H9 (cell line): ENCODE results near the gene AFAP1. TPM values are rescaled to one million over a fixed set of nuclear protein-coding genes. Genes with fewer than 3 reads are reported as not detected.
A peak's percentile ranks its signal among the peaks of the same experiment; 100 is the strongest.

Source experiments
- DNase-seq: peaks from one replicate; pipeline ENCODE4 v3.0.0-alpha.2; 2017
- H2AFZ ChIP-seq: one replicate; pipeline ENCODE4 v1.6.1; 2013; ENCODE audit warnings: mild to moderate bottlenecking, low read length, control low read depth, moderate library complexity
- H2AK5ac ChIP-seq: 2 replicates; pipeline ENCODE4 v1.6.1; 2013; ENCODE audit warnings: low read length, control low read depth, mixed read lengths; ENCODE audit not compliant: insufficient read length
- H2BK120ac ChIP-seq: one replicate; pipeline ENCODE4 v1.6.1; 2013; ENCODE audit warnings: low read depth, mild to moderate bottlenecking, low read length, control low read depth, inconsistent platforms; ENCODE audit not compliant: poor library complexity, severe bottlenecking
- H2BK12ac ChIP-seq: 2 replicates; pipeline ENCODE4 v1.6.1; 2013; ENCODE audit warnings: low read length, control low read depth, mixed read lengths, low read depth; ENCODE audit not compliant: insufficient read length
- H2BK15ac ChIP-seq: 2 replicates; pipeline ENCODE4 v1.6.1; 2013; ENCODE audit warnings: low read depth, low read length, control low read depth
- H2BK20ac ChIP-seq: one replicate; pipeline ENCODE4 v1.6.1; 2013; ENCODE audit warnings: low read depth, mild to moderate bottlenecking, low read length, control low read depth, inconsistent platforms; ENCODE audit not compliant: poor library complexity, severe bottlenecking
- H2BK5ac ChIP-seq: 2 replicates; pipeline ENCODE4 v1.6.1; 2013; ENCODE audit warnings: low read length, control low read depth, mixed read lengths; ENCODE audit not compliant: insufficient read length
- H3K14ac ChIP-seq: 2 replicates; pipeline ENCODE4 v1.6.1; 2013; ENCODE audit warnings: low read length, control low read depth; ENCODE audit not compliant: insufficient read depth
- H3K18ac ChIP-seq: 2 replicates; pipeline ENCODE4 v1.6.1; 2013; ENCODE audit warnings: low read depth, mild to moderate bottlenecking, mixed read lengths, low read length, control low read depth; ENCODE audit not compliant: insufficient read length
- H3K23ac ChIP-seq: 2 replicates; pipeline ENCODE4 v1.6.1; 2013; ENCODE audit warnings: low read length, control low read depth, mixed read lengths, low read depth; ENCODE audit not compliant: insufficient read length
- H3K23me2 ChIP-seq: 2 replicates; pipeline ENCODE4 v1.6.1; 2013; ENCODE audit warnings: low read depth, mild to moderate bottlenecking, mixed read lengths, low read length, control low read depth; ENCODE audit not compliant: insufficient read length, poor library complexity, severe bottlenecking
- H3K27ac ChIP-seq: 2 replicates; pipeline ENCODE4 v1.5.1; 2013; ENCODE audit warnings: low read length, control low read depth, mixed read lengths, low read depth; ENCODE audit not compliant: insufficient read length
- H3K27me3 ChIP-seq: 2 replicates; pipeline ENCODE4 v1.6.1; 2013; ENCODE audit warnings: low read length, control low read depth, inconsistent platforms; ENCODE audit not compliant: insufficient read depth
- H3K4ac ChIP-seq: 2 replicates; pipeline ENCODE4 v1.6.1; 2013; ENCODE audit warnings: low read depth, mild to moderate bottlenecking, control low read depth, inconsistent platforms, low read length, moderate library complexity
- H3K4me1 ChIP-seq: 2 replicates; pipeline ENCODE4 v1.6.1; 2013; ENCODE audit warnings: low read length, control low read depth, inconsistent platforms; ENCODE audit not compliant: insufficient read depth
- H3K4me2 ChIP-seq: 2 replicates; pipeline ENCODE4 v1.6.1; 2013; ENCODE audit warnings: low read length, control low read depth, mixed read lengths; ENCODE audit not compliant: insufficient read length, insufficient read depth
- H3K56ac ChIP-seq: 2 replicates; pipeline ENCODE4 v1.6.1; 2013; ENCODE audit warnings: low read depth, mild to moderate bottlenecking, mixed read lengths, low read length, control low read depth; ENCODE audit not compliant: insufficient read length
- H3K79me1 ChIP-seq: 2 replicates; pipeline ENCODE4 v1.6.1; 2013; ENCODE audit warnings: low read depth, mild to moderate bottlenecking, moderate library complexity, low read length, control low read depth, inconsistent platforms; ENCODE audit not compliant: insufficient read depth, poor library complexity, severe bottlenecking
- H3K79me2 ChIP-seq: 2 replicates; pipeline ENCODE4 v1.6.1; 2013; ENCODE audit warnings: low read length, control low read depth, inconsistent platforms; ENCODE audit not compliant: insufficient read depth
- H3K9ac ChIP-seq: 2 replicates; pipeline ENCODE4 v1.6.1; 2013; ENCODE audit warnings: low read length, control low read depth, mixed read lengths; ENCODE audit not compliant: insufficient read length; ENCODE audit errors: extremely low read depth
- H3K9me3 ChIP-seq: one replicate; pipeline ENCODE4 v1.6.1; 2013; ENCODE audit warnings: low read depth, low read length, inconsistent platforms; ENCODE audit not compliant: control insufficient read depth
- H3T11ph ChIP-seq: one replicate; pipeline ENCODE4 v1.6.1; 2013; ENCODE audit warnings: mild to moderate bottlenecking, low read length, control low read depth, inconsistent platforms
- H4K20me1 ChIP-seq: one replicate; pipeline ENCODE4 v1.6.1; 2013; ENCODE audit not compliant: control insufficient read depth, insufficient read length, insufficient read depth
- H4K5ac ChIP-seq: 2 replicates; pipeline ENCODE4 v1.6.1; 2013; ENCODE audit warnings: low read depth, mild to moderate bottlenecking, mixed read lengths, low read length, control low read depth; ENCODE audit not compliant: insufficient read length
- H4K8ac ChIP-seq: replicated peaks from 2 replicates; pipeline ENCODE4 v1.6.1; 2013; ENCODE audit warnings: low read length, control low read depth, mixed read lengths, low read depth; ENCODE audit not compliant: insufficient read length
- H4K91ac ChIP-seq: 2 replicates; pipeline ENCODE4 v1.6.1; 2013; ENCODE audit warnings: low read depth, mild to moderate bottlenecking, moderate library complexity, mixed read lengths, low read length, control low read depth; ENCODE audit not compliant: insufficient read length
- H3K27ac Mint-ChIP-seq, 3 experiments: 2 replicates in 2 of 3; 3 replicates in 1 of 3; pipeline ENCODE4 v1.8.0; 2020 to 2021; ENCODE audit warnings: mixed read lengths in 3 of 3, mild to moderate bottlenecking in 1 of 3, moderate library complexity in 1 of 3
- H3K27me3 Mint-ChIP-seq: 2 replicates; pipeline ENCODE4 v1.8.0; 2021; ENCODE audit warnings: low read depth, mild to moderate bottlenecking, moderate library complexity, mixed read lengths
- H3K36me3 Mint-ChIP-seq, 3 experiments: 2 replicates in 2 of 3; 3 replicates in 1 of 3; pipeline ENCODE4 v1.8.0; 2020 to 2021; ENCODE audit warnings: low read depth in 3 of 3, mixed read lengths in 3 of 3; ENCODE audit not compliant: insufficient read depth in 1 of 3
- H3K4me1 Mint-ChIP-seq, 2 experiments: 2 replicates each; pipeline ENCODE4 v1.8.0; 2020; ENCODE audit warnings: mixed read lengths in 2 of 2
- H3K4me3 Mint-ChIP-seq, 2 experiments: 2 replicates in 1 of 2; 3 replicates in 1 of 2; pipeline ENCODE4 v1.8.0; 2020 to 2021; ENCODE audit warnings: mild to moderate bottlenecking in 2 of 2, mixed read lengths in 2 of 2, moderate library complexity in 1 of 2
- H3K9me3 Mint-ChIP-seq, 2 experiments: 2 replicates in 1 of 2; 3 replicates in 1 of 2; pipeline ENCODE4 v1.8.0; 2020; ENCODE audit warnings: mild to moderate bottlenecking in 2 of 2, mixed read lengths in 2 of 2, moderate library complexity in 1 of 2
- WGBS: extraction: QIAGEN DNeasy Blood & Tissue Kit; methylation state at CpG from one replicate; pipeline ENCODE4 v1.1.7; 2013; ENCODE audit warnings: missing lambda C conversion rate, low lambda C conversion rate, mixed read lengths; ENCODE audit not compliant: insufficient read length; ENCODE audit errors: extremely low coverage; 5-methylcytosine and 5-hydroxymethylcytosine counted together
- total RNA-seq: library from RNA; stranded (reverse); gene quantifications from 2 replicates; pipeline ENCODE4 v1.2.1, GENCODE V29; 2021
- TF ChIP-seq, protein P1 (sequence below): fragments of 200-600 bp; sonication (generic); conservative IDR thresholded peaks from 3 replicates; pipeline ENCODE4 v1.8.0; 2021; ENCODE audit warnings: antibody characterized with exemption, mild to moderate bottlenecking

Gene AFAP1
- total RNA-seq, 1 experiment from 2014 or later: 6.5 TPM

DNA sequence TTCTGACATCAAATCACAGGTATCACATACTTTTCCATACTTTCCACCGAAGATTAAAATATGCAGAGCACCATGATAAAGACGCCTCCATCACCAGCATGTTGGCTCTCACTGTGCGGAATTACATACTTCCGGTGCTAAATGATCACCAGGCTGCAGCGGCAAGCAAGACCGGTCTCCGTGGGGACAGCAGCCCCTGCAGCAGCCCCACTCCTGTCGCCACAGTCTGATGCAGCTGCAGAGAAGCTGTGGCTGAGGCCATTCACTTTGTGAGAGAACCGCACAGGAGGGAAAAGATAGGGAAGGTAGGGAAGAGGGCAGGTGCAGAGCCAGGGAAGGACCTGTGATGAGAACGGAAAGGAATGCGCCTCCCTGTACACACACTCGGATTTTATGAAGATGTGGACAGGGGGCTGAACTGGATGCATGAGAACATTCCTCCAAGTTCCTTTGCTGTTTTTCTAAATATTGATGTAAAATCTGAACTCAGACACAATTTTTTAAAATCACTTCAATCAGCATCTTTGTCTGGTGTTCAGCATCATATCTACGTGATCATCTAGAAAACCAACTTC, 38.3 kb downstream of the AFAP1 start:
- Histone ChIP-seq H3K9me3 (no peaks in the 10 kb centered on the region), H2BK120ac (no peak overlapping the region), H3K9ac (no peak overlapping the region), H3K56ac (no peak overlapping the region), H2BK20ac (no peak overlapping the region), H3K14ac (no peak overlapping the region), H4K20me1 (no peaks in the 10 kb centered on the region), H4K5ac (no peak overlapping the region), H3K18ac (no peak overlapping the region), H3K23me2 (no peaks in the 10 kb centered on the region), H3K27ac (no peak overlapping the region), H3T11ph (no peak overlapping the region), H3K4me2 (no peak overlapping the region), H3K4ac (no peak overlapping the region), H2BK15ac (no peak overlapping the region), H4K8ac (no peak overlapping the region), H4K91ac (no peak overlapping the region), H2BK12ac (no peak overlapping the region), H3K79me2 (peaks cover 2% of the 10 kb centered on the region; the same call in 1 of the 2 replicates), H3K23ac (no peak overlapping the region), H2AK5ac (no peak overlapping the region), H3K79me1 (peaks cover 6% of the 10 kb centered on the region), H3K4me1 (peaks cover 4% of the 10 kb centered on the region; the same call in 1 of the 2 replicates), H3K27me3 (no peaks in the 10 kb centered on the region), H2AFZ (no peak overlapping the region), H2BK5ac (no peak overlapping the region)
- peaks cover 63 to 75% of the 10 kb centered on the region in 2 experiments for H3K4me1 Mint-ChIP-seq
- TF ChIP-seq, protein P1, sequence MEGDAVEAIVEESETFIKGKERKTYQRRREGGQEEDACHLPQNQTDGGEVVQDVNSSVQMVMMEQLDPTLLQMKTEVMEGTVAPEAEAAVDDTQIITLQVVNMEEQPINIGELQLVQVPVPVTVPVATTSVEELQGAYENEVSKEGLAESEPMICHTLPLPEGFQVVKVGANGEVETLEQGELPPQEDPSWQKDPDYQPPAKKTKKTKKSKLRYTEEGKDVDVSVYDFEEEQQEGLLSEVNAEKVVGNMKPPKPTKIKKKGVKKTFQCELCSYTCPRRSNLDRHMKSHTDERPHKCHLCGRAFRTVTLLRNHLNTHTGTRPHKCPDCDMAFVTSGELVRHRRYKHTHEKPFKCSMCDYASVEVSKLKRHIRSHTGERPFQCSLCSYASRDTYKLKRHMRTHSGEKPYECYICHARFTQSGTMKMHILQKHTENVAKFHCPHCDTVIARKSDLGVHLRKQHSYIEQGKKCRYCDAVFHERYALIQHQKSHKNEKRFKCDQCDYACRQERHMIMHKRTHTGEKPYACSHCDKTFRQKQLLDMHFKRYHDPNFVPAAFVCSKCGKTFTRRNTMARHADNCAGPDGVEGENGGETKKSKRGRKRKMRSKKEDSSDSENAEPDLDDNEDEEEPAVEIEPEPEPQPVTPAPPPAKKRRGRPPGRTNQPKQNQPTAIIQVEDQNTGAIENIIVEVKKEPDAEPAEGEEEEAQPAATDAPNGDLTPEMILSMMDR: no peak
- no CpG with 5 or more reads among the region's 13 CpGs for WGBS
- H3K9me3 Mint-ChIP-seq: no peaks in the 10 kb centered on the region
- no peaks in the 10 kb centered on the region for H3K36me3 Mint-ChIP-seq
- no peaks in the 10 kb centered on the region for H3K27me3 Mint-ChIP-seq
- no peak for DNase-seq
- peak overlapping the region in 1 of 3 experiments; percentile 74; a peak in 2 of 7 replicates for H3K27ac Mint-ChIP-seq
- no peak overlapping the region for H3K4me3 Mint-ChIP-seq
